Progenitor cell of endocrine pancreas (in vitro differentiated cells): ENCODE measurements around the gene NKAPL. TPM values are rescaled to one million over a fixed set of nuclear protein-coding genes. Genes with fewer than 3 reads are reported as not detected.
A peak's percentile ranks its signal among the peaks of the same experiment; 100 is the strongest.

Experiments used
- DNase-seq: peaks from one replicate; pipeline ENCODE4 v3.0.0; 2021; ENCODE audit warnings: low spot score; ENCODE audit not compliant: unreplicated experiment
- H3K27ac Mint-ChIP-seq: 2 replicates; pipeline ENCODE4 v1.8.0; 2021; ENCODE audit warnings: mild to moderate bottlenecking, moderate library complexity, mixed read lengths
- H3K27me3 Mint-ChIP-seq: 2 replicates; pipeline ENCODE4 v1.8.0; 2021; ENCODE audit warnings: mixed read lengths
- H3K36me3 Mint-ChIP-seq: 2 replicates; pipeline ENCODE4 v1.8.0; 2022; ENCODE audit warnings: mixed read lengths; ENCODE audit not compliant: insufficient read depth
- H3K4me1 Mint-ChIP-seq: 2 replicates; pipeline ENCODE4 v1.8.0; 2021; ENCODE audit warnings: low read depth, mixed read lengths
- H3K4me3 Mint-ChIP-seq: 2 replicates; pipeline ENCODE4 v1.8.0; 2021; ENCODE audit warnings: low read depth, mild to moderate bottlenecking, moderate library complexity, mixed read lengths
- H3K9me3 Mint-ChIP-seq: 2 replicates; pipeline ENCODE4 v1.8.0; 2021; ENCODE audit warnings: low read depth, mixed read lengths
- total RNA-seq: library from RNA; stranded (reverse); gene quantifications from 2 replicates; pipeline ENCODE4 v1.2.1, GENCODE V29; 2021
- TF ChIP-seq, protein P1 (sequence below): fragments of 200-600 bp; sonication (generic); IDR thresholded peaks from one replicate; pipeline ENCODE4 v1.5.0; 2021; ENCODE audit warnings: antibody characterized with exemption, mild to moderate bottlenecking; ENCODE audit not compliant: unreplicated experiment

The NKAPL gene
- total RNA-seq, 1 donor from 2014 or later = 0.24 TPM

DNA sequence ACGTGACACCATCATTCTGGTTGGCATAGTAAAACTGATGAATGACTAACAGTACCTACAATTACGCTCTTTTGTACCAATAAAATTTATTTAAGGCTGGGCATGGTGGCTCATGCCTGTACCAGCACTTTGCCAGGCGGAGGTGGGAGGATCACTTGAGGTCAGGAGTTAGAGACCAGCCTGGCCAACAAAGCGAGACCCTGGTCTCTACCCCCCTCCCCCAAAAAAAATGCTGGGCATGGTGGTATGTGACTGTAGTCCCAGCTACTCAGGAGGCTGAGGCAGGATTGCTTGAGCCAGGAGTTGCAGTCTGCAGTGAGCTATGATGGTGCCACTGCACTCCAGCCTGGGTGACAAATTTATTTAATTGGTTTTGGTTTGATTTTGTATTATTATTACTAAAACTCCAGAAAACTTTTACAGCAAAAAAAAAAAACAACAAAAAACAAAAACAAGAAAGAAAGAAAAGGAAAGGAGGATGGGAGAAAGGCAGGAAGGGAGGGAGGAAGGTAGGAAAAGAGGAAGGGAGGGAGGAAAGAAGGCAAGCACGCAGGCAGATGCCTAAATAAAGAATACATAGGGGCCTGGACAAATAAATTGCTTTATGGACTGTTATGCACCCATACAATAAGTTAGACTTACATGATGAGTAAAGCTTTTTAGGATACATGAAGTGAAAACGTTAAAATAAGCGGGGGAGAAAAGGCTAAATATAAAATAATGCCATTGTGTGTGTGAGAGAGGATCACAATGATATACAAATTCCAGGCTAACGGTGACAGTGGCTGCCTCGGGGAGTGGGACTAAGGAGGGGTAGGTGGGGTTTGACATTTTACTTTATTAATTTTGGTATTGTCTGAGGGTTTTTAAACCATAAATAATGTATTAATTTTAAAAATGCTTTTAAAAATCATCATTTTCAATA, 34.7 kb upstream of the NKAPL start:
- Mint-ChIP-seq H3K36me3 (peaks cover 22% of the 10 kb centered on the region), H3K9me3 (peaks cover 4% of the 10 kb centered on the region), H3K4me3 (peak overlapping the region; percentile 90), H3K4me1 (peaks cover 9% of the 10 kb centered on the region), H3K27me3 (peaks cover 26% of the 10 kb centered on the region), H3K27ac (peak overlapping the region; percentile 97)
- no peak for DNase-seq
- TF ChIP-seq, protein P1, sequence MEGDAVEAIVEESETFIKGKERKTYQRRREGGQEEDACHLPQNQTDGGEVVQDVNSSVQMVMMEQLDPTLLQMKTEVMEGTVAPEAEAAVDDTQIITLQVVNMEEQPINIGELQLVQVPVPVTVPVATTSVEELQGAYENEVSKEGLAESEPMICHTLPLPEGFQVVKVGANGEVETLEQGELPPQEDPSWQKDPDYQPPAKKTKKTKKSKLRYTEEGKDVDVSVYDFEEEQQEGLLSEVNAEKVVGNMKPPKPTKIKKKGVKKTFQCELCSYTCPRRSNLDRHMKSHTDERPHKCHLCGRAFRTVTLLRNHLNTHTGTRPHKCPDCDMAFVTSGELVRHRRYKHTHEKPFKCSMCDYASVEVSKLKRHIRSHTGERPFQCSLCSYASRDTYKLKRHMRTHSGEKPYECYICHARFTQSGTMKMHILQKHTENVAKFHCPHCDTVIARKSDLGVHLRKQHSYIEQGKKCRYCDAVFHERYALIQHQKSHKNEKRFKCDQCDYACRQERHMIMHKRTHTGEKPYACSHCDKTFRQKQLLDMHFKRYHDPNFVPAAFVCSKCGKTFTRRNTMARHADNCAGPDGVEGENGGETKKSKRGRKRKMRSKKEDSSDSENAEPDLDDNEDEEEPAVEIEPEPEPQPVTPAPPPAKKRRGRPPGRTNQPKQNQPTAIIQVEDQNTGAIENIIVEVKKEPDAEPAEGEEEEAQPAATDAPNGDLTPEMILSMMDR = no peak

DNA sequence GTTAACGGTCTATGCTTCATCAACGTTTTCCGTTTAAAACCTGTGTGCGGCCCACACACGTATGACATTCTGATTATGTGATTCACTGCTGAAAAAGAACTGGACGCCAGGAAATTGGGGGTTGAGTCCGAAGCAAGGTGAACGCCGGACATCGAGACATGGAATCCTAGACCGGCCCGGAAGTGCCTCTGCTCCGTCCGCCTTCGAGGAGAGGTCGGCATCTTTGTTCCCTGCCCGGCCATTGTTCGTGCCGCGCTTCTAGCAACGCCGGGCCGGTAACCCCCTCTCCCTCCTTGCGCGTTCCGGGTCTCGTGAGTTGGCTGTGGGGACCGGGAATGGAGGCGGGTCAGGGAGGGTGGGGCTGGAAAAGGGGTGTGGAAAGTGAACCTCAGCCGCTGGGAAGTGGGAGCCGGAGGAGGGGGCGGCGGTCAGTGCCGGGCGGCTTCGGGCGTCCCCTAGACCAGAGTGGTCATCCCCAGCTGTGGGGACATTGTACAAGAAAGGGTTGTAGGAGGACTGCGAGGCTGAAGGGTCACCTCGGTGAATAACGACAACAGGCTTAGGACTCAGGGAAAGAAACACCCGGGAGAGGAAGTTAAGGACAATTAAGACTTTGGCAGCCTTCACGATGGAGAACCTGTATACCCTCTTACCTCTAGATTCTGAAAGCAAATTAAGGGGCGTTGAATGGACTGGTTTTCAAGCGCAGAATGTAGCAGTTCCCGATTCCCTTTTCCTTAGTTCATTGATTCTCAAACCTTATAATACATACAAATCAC, 33.9 kb upstream of the NKAPL start, which contains the start of gene ZSCAN9:
TSS of gene ZSCAN9 (plus strand) at position 220 of the 779 bp plus-strand sequence. CDS start 1,810 bp downstream, outside the sequence.
- peak within 1 kb of the TSS; percentile 90 for H3K4me3 Mint-ChIP-seq
- H3K9me3 Mint-ChIP-seq = peaks cover 6% of the 10 kb centered on the region
- peaks cover 9% of the 10 kb centered on the region for H3K4me1 Mint-ChIP-seq
- TF ChIP-seq, protein P1 = no peak
- peaks cover 28% of the 10 kb centered on the region for H3K36me3 Mint-ChIP-seq
- H3K27ac Mint-ChIP-seq = peak within 1 kb of the TSS; percentile 97
- H3K27me3 Mint-ChIP-seq = peaks cover 22% of the 10 kb centered on the region
- DNase-seq = peak; percentile 76

DNA sequence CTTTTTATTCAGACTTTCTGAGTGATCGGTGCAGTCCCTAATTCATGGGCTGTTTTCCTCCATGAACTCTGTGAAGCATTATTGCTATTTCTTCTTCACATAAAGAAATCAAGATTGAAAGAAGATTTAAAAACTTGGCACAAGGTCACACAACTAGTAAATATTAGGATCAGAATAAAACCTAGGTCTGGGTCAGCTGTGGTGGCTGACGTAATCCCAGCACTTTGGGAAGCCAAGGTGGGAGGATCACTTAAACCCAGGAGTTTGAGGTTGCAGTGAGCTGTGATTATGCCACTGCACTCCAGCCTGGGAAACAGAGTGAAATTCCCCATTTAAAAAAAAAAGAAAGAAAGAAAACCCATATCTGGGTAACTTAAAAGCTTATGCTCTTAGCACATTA, 32.6 kb upstream of the NKAPL start:
- Mint-ChIP-seq H3K27ac (peak overlapping the region; percentile 97), H3K27me3 (peaks cover 12% of the 10 kb centered on the region), H3K4me3 (peak overlapping the region; percentile 90), H3K36me3 (peaks cover 39% of the 10 kb centered on the region), H3K9me3 (peaks cover 11% of the 10 kb centered on the region), H3K4me1 (peaks cover 9% of the 10 kb centered on the region)
- no peak for DNase-seq
- TF ChIP-seq, protein P1 = no peak

DNA sequence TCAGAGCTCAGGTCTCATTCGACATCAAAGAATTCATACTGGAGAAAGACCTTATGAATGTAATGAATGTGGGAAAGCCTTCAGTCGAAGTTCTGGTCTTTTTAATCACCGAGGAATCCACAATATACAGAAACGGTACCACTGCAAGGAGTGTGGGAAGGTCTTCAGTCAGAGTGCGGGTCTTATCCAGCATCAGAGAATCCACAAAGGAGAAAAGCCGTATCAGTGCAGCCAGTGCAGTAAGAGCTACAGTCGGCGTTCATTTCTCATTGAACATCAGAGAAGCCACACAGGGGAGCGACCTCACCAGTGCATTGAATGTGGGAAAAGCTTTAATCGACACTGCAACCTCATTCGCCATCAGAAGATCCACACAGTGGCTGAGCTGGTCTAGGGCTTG, 26.3 kb upstream of the NKAPL start:
- Mint-ChIP-seq H3K27ac (no peak overlapping the region), H3K4me3 (no peak overlapping the region), H3K4me1 (no peaks in the 10 kb centered on the region), H3K27me3 (no peaks in the 10 kb centered on the region), H3K36me3 (peaks cover 78% of the 10 kb centered on the region), H3K9me3 (peaks cover 18% of the 10 kb centered on the region)
- TF ChIP-seq, protein P1 = no peak
- no peak for DNase-seq

DNA sequence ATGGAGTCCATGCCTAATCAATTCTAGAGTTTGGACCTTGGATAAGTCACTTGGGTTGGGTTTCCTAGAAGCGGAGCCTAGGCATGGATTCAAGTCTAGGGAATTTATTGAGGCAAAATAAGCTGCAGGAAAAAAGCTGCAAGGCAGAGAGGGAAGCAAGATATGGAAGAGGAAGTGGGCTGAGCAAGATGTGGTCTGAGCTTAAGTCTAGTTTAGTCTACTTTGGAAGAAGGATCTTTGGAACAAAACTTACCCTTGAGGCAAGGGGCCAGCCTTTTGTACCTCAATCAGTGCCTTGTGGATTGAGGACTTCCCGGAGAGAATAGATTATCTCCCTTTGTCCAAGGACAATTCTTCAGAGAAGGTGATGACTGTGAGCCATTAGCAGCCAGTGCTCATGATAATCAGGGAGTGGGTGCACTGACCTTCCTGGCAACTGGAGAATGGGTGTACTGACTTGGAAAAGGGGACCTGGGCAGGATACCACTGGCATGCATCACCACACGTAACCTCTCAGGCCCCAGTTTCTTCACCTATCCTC, 23.1 kb upstream of the NKAPL start:
- no peak for DNase-seq
- no peak overlapping the region for H3K4me3 Mint-ChIP-seq
- H3K9me3 Mint-ChIP-seq = peaks cover 6% of the 10 kb centered on the region
- no peaks in the 10 kb centered on the region for H3K4me1 Mint-ChIP-seq
- no peak overlapping the region for H3K27ac Mint-ChIP-seq
- no peaks in the 10 kb centered on the region for H3K27me3 Mint-ChIP-seq
- TF ChIP-seq, protein P1 = no peak
- H3K36me3 Mint-ChIP-seq = peaks cover 57% of the 10 kb centered on the region
